C4-2B (cell line): ENCODE results near the gene UBD.

Experiments used
- CTCF ChIP-seq: fragments of 450-650 bp; conservative IDR thresholded peaks from 2 replicates; pipeline ENCODE4 v1.5.1; 2017; ENCODE audit warnings: mild to moderate bottlenecking
- ZFX ChIP-seq: fragments of 450-650 bp; IDR thresholded peaks from 2 replicates; pipeline ENCODE4 v1.6.1; 2017

GRCh38 chr6:29584821-29585220 lies 25.3 kb upstream of the UBD start, which contains the start of gene OR2H2:
- TF ChIP-seq CTCF, result no peak
- no peak for TF ChIP-seq ZFX
